ENCODE measurements around the gene TRAM2. TPM values are rescaled to one million over a fixed set of nuclear protein-coding genes. Genes with fewer than 3 reads are reported as not detected.

TRAM2 gene
- total RNA-seq, 2 donors from 2014 or later: 19.1 to 21.2 TPM

DNA sequence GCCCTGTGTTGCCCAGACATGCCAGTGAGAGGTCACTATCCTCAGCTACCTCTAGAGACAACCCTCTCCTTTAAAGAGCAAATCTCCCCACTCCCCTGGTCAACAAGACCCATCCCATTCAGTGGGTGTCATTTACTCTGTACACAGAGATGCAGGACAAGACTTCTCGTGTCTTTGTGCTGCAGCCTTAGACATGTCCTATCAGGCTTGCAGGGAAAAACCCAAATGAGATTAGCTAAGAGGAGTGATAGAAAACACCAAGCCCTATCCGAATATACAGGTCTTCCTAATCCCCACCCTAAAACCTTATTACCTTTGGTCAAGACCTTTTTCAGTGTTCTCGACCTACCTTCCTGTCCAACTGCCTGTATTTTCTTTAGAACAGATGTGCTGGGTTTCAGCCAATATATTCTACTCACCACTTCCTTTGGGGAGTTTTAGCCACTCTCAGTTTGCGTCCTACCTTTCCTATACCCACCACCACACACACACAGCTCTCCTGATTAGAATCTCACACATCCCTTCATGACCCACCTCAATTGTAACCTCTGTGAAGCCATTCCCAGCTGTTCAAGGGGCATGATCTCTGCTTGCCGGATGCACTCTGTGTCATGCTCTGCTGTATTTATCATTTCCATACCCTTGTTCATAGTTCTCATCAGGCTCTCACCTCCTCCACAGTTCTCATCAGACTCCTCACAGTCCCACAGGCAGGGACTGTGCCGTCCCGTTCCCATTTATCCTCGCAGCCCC is 39.7 kb downstream of the TRAM2 start:
- H3K27ac ChIP-seq: no peak overlapping the region

DNA sequence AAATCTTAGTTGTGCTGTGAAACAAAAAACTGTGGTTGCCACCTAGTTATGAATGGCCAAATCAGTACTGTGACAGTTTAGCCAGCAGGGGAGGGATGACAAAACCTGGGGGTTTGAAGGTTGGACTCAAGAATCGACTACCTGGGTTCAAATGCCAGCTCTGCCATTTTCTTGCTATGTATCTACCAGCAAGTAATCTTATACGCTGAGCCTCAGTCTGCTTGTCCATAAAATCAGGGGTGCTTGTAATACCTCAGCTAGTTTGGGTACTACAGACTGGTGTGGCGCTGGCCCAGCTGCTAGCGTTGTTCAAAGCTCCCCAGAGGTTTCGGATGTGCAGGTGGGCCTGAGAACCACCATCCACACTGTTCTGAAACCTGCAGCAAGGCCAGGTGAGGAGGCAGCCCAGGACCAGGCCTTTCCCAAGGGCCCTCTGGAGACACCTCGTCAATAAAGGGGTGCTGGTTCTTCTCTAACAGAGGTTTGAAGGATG is 40.4 kb downstream of the TRAM2 start:
- Histone ChIP-seq H3K36me3 (no peaks in the 10 kb centered on the region), H3K4me1 (peaks cover 2% of the 10 kb centered on the region), H3K27me3 (no peaks in the 10 kb centered on the region), H3K27ac (no peak overlapping the region), H3K9ac (ENCODE audit: low read depth in 2 of 2, low read length in 2 of 2) (no peak overlapping the region), H3K4me3 (no peak overlapping the region), H3K9me3 (no peaks in the 10 kb centered on the region)
- TF ChIP-seq, protein P1, sequence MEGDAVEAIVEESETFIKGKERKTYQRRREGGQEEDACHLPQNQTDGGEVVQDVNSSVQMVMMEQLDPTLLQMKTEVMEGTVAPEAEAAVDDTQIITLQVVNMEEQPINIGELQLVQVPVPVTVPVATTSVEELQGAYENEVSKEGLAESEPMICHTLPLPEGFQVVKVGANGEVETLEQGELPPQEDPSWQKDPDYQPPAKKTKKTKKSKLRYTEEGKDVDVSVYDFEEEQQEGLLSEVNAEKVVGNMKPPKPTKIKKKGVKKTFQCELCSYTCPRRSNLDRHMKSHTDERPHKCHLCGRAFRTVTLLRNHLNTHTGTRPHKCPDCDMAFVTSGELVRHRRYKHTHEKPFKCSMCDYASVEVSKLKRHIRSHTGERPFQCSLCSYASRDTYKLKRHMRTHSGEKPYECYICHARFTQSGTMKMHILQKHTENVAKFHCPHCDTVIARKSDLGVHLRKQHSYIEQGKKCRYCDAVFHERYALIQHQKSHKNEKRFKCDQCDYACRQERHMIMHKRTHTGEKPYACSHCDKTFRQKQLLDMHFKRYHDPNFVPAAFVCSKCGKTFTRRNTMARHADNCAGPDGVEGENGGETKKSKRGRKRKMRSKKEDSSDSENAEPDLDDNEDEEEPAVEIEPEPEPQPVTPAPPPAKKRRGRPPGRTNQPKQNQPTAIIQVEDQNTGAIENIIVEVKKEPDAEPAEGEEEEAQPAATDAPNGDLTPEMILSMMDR (IDR thresholded peaks at IDR 0.05): no peak
- DNase-seq: no peak
- intact Hi-C loops (cut with DNase I): no loop called here

More for the DNA sequence above, 39.7 kb downstream of the TRAM2 start:
- Histone ChIP-seq H3K9me3 (no peaks in the 10 kb centered on the region), H3K4me1 (peaks cover 2% of the 10 kb centered on the region), H3K9ac (ENCODE audit: low read depth in 2 of 2, low read length in 2 of 2) (no peak overlapping the region), H3K27me3 (no peaks in the 10 kb centered on the region), H3K4me3 (no peak overlapping the region), H3K36me3 (no peaks in the 10 kb centered on the region)
- TF ChIP-seq, protein P1 (IDR thresholded peaks at IDR 0.05): no peak
- DNase-seq: no peak
- intact Hi-C loops (cut with DNase I): no loop called here

DNA sequence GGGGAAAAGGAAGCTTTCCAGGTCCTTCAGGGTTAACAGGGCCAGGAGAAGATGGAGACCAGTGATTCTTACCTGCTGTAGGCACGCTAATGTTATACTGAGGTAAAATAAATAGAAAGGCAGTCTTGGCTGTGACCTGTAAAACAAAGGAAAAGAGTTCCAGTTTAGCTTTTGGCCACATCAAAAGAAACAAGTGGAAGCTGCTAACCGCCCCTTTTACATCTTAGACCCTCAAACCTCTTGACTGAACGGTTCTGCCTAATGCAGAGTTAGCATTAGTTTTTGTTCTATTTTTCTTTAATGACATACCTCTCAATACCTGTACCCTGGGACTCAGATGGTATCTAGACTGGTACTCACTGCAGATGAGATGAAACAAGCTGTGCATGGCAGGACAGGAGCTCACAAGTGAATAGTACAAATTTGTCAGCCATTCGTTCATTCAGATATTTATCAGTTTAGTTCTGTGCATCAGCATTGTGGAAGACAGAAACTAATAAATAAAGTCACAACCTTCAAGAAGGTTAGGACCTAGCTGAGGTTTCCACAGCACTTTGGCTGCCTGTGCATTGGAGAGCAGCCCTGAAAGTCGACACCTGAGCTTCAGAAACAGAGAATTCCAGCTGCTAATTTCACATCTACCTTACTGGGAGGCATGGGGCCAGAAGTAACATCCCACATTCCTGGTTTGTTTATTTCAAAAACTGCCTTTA is 41.0 kb downstream of the TRAM2 start:
- no peaks in the 10 kb centered on the region for H3K27me3 ChIP-seq
- TF ChIP-seq, protein P1 (IDR thresholded peaks at IDR 0.05): no peak
- intact Hi-C loops (cut with DNase I): no loop called here
- H3K4me3 ChIP-seq: no peak overlapping the region
- no peaks in the 10 kb centered on the region for H3K9me3 ChIP-seq
- no peak for DNase-seq
- peaks cover 2% of the 10 kb centered on the region for H3K4me1 ChIP-seq
- no peaks in the 10 kb centered on the region for H3K36me3 ChIP-seq
- H3K27ac ChIP-seq: no peak overlapping the region
- peak overlapping the region in 1 of 2 donors; percentile 28 for H3K9ac ChIP-seq (ENCODE audit: low read depth in 2 of 2, low read length in 2 of 2)

DNA sequence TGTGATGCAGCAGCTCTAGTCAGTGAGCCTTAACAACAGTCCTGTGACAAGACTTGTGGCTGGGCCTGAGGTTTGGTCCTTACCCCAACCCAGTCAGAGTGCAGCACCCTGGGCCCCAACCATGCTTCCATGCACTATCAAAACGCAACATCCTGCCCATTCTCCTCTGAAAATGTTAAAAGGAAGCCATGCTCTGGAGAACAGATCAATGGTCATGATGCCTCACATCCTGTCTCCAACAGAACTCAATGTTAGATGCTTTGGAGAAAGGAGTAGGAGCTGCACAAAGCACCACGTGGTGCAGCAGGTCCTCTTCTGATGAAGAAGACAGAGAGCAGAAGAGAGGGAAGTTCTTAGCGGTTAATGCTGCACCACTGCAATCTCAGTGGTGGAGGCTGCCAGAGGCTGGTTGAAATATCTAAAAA is 41.9 kb downstream of the TRAM2 start:
- no peaks in the 10 kb centered on the region for H3K27me3 ChIP-seq
- peaks cover 2% of the 10 kb centered on the region for H3K4me1 ChIP-seq
- H3K4me3 ChIP-seq: no peak overlapping the region
- no peaks in the 10 kb centered on the region for H3K36me3 ChIP-seq
- intact Hi-C loops (cut with DNase I): no loop called here
- H3K9ac ChIP-seq (ENCODE audit: low read depth in 2 of 2, low read length in 2 of 2): no peak overlapping the region
- no peak overlapping the region for H3K27ac ChIP-seq
- TF ChIP-seq, protein P1 (IDR thresholded peaks at IDR 0.05): no peak
- H3K9me3 ChIP-seq: no peaks in the 10 kb centered on the region
- DNase-seq: no peak

DNA sequence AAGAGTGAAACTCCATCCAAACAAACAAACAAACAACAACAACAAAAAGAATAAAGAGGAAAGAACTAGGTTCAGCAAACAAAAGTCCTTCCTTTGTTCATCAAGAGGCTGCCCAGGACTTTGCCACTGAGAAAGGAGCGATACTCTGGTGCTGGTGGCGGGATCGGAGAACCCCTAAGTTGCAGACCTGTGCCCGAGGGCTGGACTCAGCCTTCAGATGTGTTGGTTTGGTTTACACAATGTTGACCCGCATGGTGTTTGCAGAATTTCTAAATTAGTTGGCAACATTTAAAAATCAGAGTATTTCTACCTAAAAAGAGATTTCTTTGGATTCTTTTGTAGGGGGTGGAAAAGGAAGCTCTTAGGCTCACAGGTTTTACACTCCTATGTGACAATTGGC is 42.5 kb downstream of the TRAM2 start:
- H3K9me3 ChIP-seq: no peaks in the 10 kb centered on the region
- intact Hi-C loops (cut with DNase I): no loop called here
- no peak overlapping the region for H3K9ac ChIP-seq (ENCODE audit: low read depth in 2 of 2, low read length in 2 of 2)
- no peaks in the 10 kb centered on the region for H3K36me3 ChIP-seq
- DNase-seq: no peak
- H3K27me3 ChIP-seq: no peaks in the 10 kb centered on the region
- TF ChIP-seq, protein P1 (IDR thresholded peaks at IDR 0.05): no peak
- no peak overlapping the region for H3K4me3 ChIP-seq
- peaks cover 2% of the 10 kb centered on the region for H3K4me1 ChIP-seq
- no peak overlapping the region for H3K27ac ChIP-seq

All from colonic mucosa (tissue), 4 donors.